LNCAP (cell line): ENCODE results near the gene OR4K2.
A peak's percentile ranks its signal among the peaks of the same experiment; 100 is the strongest.

Source experiments
- CTCF ChIP-seq: fragments of 450-650 bp; IDR thresholded peaks from 2 replicates; pipeline ENCODE4 v1.5.1; 2017; ENCODE audit warnings: mild to moderate bottlenecking

Gene OR4K2

GRCh38 chr14:19874842-19875241 lies at the start of gene OR4K2:
TSS of gene OR4K2 (plus strand) at chr14:19875142. CDS start at chr14:19876268, 1,126 bp downstream.
- no peak for TF ChIP-seq CTCF

GRCh38 chr14:19828314-19828713 lies 46.6 kb upstream of the OR4K2 start:
- no peak for TF ChIP-seq CTCF

- TF ChIP-seq CTCF = no peak
Measured at GRCh38 chr14:19838433-19838832, 36.5 kb upstream of the OR4K2 start.

- TF ChIP-seq CTCF = no peak
Measured at GRCh38 chr14:19851365-19851764, 23.6 kb upstream of the OR4K2 start.

GRCh38 chr14:19873178-19873577 lies 1.8 kb upstream of the OR4K2 start:
- 0 out of 2 replicates have a peak, but pooled peaks have one; percentile 9 for TF ChIP-seq CTCF

- peak; percentile 96 for TF ChIP-seq CTCF
Measured at GRCh38 chr14:19878029-19878642, 3.2 kb downstream of the OR4K2 start.

GRCh38 chr14:19895282-19895681 lies 20.3 kb downstream of the OR4K2 start:
- no peak for TF ChIP-seq CTCF

- no peak for TF ChIP-seq CTCF
Measured at GRCh38 chr14:19900999-19901398, 26.1 kb downstream of the OR4K2 start.
